H7 (cell line): Measurements from ENCODE around the gene ALPK3. TPM values are rescaled to one million over a fixed set of nuclear protein-coding genes. Genes with fewer than 3 reads are reported as not detected.

ENCODE experiments used
- DNase-seq: peaks from one replicate; pipeline ENCODE4 v3.0.0; 2012
- H3K27me3 ChIP-seq: 2 replicates; pipeline ENCODE4 v1.6.0; 2011; ENCODE audit warnings: mild to moderate bottlenecking, low read length; ENCODE audit not compliant: control insufficient read depth, insufficient read depth
- H3K36me3 ChIP-seq: replicated peaks from 2 replicates; pipeline ENCODE4 v1.5.1; 2011; ENCODE audit warnings: low read length; ENCODE audit not compliant: control insufficient read depth, insufficient read depth
- H3K4me3 ChIP-seq: 2 replicates; pipeline ENCODE4 v1.5.1; 2011; ENCODE audit warnings: low read depth, mild to moderate bottlenecking, control low read depth, low read length, moderate library complexity; ENCODE audit not compliant: insufficient read depth
- total RNA-seq: library from RNA; depleted of rRNA; stranded (reverse); fragments of >200 nt; shearing (Covaris generic); gene quantifications from 2 replicates; pipeline ENCODE4 v1.2.3, GENCODE V29; 2014

The ALPK3 gene
- total RNA-seq, 1 experiment from 2014 or later, result 0.59 TPM

- DNase-seq, result peak; percentile 83
- Histone ChIP-seq H3K36me3 (no peaks in the 10 kb centered on the region), H3K4me3 (no peak overlapping the region), H3K27me3 (no peaks in the 10 kb centered on the region)
Observed at GRCh38 chr15:84878504-84878903, 61.3 kb downstream of the ALPK3 start.

GRCh38 chr15:84879088-84879780, 62.1 kb downstream of the ALPK3 start:
- no peak for DNase-seq
- Histone ChIP-seq H3K27me3 (no peaks in the 10 kb centered on the region), H3K4me3 (no peak overlapping the region), H3K36me3 (no peaks in the 10 kb centered on the region)

- no peak overlapping the region for H3K4me3 ChIP-seq
- H3K27me3 ChIP-seq, result no peaks in the 10 kb centered on the region
- peak; percentile 52 for DNase-seq
- H3K36me3 ChIP-seq, result no peaks in the 10 kb centered on the region
Observed at GRCh38 chr15:84880007-84880406, 62.9 kb downstream of the ALPK3 start.

GRCh38 chr15:84880822-84881519, 63.8 kb downstream of the ALPK3 start:
- H3K4me3 ChIP-seq, result no peak overlapping the region
- no peaks in the 10 kb centered on the region for H3K36me3 ChIP-seq
- no peak for DNase-seq
- no peaks in the 10 kb centered on the region for H3K27me3 ChIP-seq

DNA sequence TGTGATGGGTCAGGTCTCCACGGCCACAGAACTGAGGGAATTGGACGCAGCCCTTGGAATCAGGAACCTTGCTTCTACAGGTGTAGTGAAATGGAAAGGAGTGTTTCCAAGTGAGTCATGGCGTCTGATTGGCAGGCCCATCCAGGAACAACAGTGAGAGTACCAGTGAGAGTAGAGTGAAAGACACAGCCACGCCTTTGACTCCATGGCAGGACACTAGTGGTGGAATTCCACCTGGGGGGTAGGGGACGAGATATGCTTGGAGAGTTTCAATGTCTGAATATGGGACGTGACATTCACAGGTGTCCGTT, 64.3 kb downstream of the ALPK3 start:
- H3K27me3 ChIP-seq, result no peaks in the 10 kb centered on the region
- no peaks in the 10 kb centered on the region for H3K36me3 ChIP-seq
- DNase-seq, result no peak
- H3K4me3 ChIP-seq, result no peak overlapping the region

DNA sequence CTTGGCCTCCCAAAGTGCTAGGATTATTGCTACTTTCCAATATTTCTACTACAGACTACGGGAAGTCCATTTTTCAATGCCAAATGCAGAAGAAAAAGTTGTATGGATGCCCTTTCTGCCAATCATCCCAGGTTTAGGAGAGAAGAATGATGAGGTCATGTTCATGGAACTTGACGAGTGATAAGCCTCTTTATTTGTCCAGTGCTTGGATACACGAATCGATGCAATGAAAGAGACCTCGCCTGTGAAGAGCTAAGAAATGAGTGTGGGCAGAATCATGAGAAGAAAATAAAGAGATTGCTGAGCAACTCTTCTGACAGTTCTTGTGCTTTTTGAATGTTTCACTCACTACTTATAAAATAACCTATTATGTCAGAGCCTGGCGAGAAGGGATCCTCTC, 66.3 kb downstream of the ALPK3 start:
- H3K36me3 ChIP-seq, result no peaks in the 10 kb centered on the region
- H3K4me3 ChIP-seq, result no peak overlapping the region
- no peaks in the 10 kb centered on the region for H3K27me3 ChIP-seq
- no peak for DNase-seq

DNA sequence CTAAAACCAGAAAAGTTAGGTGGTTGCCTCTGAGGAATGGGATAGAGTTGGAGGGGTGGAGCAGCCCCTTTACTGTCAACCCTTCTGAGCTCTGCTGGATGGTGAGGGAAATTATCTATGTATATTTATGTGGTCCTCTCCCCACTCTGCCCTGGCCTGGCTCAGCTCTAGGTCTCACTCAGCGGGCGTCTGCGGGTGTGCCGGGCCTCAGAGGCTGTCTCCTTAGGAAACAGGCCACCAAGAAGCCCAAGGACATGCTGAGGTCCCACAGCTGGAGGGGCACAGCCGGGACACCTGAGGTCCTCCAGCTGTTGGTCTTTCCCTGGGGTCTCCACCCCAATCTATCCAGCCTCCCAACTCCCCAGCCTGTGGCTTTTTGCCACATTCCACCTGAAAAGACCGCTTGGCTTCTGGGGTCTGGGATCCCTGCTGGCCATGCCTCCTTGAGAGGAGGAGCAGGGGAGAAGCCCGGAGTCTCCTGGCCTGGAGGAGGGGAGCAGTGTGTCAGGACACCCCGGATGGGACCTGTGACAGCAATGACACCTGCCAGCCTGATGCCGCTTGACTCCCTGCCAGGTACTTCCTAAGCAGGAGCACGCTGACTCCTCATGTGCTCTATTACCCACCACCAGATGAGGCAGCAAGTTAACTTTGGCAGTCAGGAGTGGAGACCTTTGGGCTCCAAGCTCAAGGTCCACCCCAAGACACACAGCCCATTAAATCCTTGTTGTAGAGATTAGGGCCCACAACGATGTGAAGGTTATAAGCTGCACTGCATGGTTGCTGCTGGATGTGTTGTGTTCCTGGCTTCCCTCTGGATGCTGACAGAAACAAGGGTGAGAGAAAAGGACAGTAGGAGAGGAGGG, 67.0 kb downstream of the ALPK3 start, which contains the start of gene SLC28A1:
Gene SLC28A1 (plus strand): TSS at position 747 of the 866 bp plus-strand sequence. CDS start 3,099 bp downstream, outside the sequence.
- no peak for DNase-seq
- no peaks in the 10 kb centered on the region for H3K27me3 ChIP-seq
- H3K36me3 ChIP-seq, result no peaks in the 10 kb centered on the region
- no peak within 1 kb of the TSS for H3K4me3 ChIP-seq

DNA sequence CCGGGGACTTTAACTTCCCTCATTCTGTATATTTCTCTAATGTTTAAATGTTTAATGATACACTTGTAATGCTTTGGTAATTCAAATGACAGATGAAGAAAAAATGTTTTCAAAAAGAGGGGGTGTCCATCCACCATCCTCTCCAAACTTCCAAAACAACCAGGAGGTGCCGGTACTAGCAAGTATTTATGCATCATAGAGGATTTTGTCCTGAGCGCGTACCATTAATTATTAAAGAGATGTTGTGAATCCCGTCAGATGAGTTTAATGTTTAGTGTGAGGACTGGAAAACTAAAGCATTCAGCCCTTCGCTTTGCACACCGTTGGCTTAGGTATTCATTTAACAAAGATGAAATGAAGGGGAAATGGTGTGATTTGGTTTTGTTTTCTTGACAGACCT, 68.6 kb downstream of the ALPK3 start:
- H3K36me3 ChIP-seq, result no peaks in the 10 kb centered on the region
- no peaks in the 10 kb centered on the region for H3K27me3 ChIP-seq
- H3K4me3 ChIP-seq, result no peak overlapping the region
- no peak for DNase-seq

DNA sequence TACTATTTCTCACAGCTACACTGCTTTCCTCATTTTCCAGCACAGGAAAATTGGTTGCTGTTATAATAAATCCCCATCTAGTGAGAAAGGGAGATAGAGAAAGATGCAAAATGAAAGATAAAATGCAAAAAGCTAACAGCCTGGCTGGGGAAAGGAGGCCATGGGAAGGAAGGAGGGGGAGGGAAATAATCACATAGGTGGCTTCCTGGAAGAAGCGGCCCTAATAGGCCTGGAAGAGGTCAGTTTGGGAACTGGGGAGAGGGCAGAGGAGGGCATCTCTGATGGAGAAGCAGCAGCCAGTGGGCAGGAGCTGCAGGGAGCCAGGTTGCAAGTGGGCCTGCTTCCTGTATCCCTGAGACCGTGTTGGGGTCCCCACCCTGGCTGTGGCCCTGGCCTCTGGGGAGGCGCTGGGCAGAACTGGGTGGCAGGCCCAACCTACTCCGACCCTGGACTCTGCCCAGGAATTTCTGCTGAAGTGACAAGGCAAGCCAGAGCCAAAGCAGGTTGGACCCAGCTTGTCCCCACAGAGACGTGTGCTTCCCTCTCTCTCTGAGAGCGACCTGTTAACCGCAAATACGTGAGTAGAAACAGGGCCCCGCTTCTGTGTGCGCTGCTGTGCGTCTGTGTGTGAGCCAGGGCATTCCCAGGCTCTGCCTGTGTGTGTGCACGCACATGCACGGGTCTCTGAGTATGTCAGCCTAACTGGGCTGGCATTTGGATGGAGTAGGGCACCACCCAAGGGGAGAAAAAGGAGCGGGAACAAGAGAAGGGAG, 69.2 kb downstream of the ALPK3 start:
- no peaks in the 10 kb centered on the region for H3K27me3 ChIP-seq
- H3K4me3 ChIP-seq, result no peak overlapping the region
- no peaks in the 10 kb centered on the region for H3K36me3 ChIP-seq
- no peak for DNase-seq

DNA sequence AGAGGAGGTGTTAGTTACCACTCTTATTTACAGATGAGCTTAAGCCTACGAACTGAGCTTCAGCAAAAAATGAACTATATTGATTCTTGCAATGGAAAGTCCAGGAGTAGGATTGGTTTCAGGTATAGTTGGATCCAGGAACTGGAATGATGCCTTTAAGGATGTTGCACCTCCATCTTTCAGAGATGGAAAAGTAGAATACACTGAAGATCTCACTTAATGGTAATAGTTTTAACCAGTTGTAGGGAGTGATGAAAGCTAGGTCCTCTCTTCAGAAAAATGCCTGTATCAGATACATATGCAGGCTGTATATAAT, 69.8 kb downstream of the ALPK3 start:
- Histone ChIP-seq H3K4me3 (no peak overlapping the region), H3K36me3 (no peaks in the 10 kb centered on the region), H3K27me3 (no peaks in the 10 kb centered on the region)
- DNase-seq, result no peak

- no peak for DNase-seq
- no peaks in the 10 kb centered on the region for H3K36me3 ChIP-seq
- no peak overlapping the region for H3K4me3 ChIP-seq
- H3K27me3 ChIP-seq, result no peaks in the 10 kb centered on the region
Observed at GRCh38 chr15:84887938-84888337, 70.8 kb downstream of the ALPK3 start.

GRCh38 chr15:84888639-84889038, 71.5 kb downstream of the ALPK3 start:
- H3K36me3 ChIP-seq, result no peaks in the 10 kb centered on the region
- H3K4me3 ChIP-seq, result no peak overlapping the region
- peak; percentile 71 for DNase-seq
- H3K27me3 ChIP-seq, result no peaks in the 10 kb centered on the region

GRCh38 chr15:84889313-84889990, 72.3 kb downstream of the ALPK3 start:
- Histone ChIP-seq H3K36me3 (no peaks in the 10 kb centered on the region), H3K27me3 (no peaks in the 10 kb centered on the region), H3K4me3 (no peak overlapping the region)
- DNase-seq, result peak; percentile 66
